HG03442 (cell line): ENCODE measurements around the gene CX3CL1.
"Not testable (repeated sequence)": the region's sequence is repeated elsewhere in the genome, so short reads cannot be mapped to it uniquely, and the experiment has no call there.

Experiments used
- ATAC-seq: cut with Tn5 transposase; IDR thresholded peaks from one replicate; pipeline ENCODE4 v1.9.1; 2021; ENCODE audit warnings: mild to moderate bottlenecking, moderate library complexity; ENCODE audit not compliant: unreplicated experiment

CX3CL1 gene

GRCh38 chr16:57356547-57356946 lies 15.7 kb upstream of the CX3CL1 start:
- ATAC-seq: no peak

- no peak for ATAC-seq
Measured at GRCh38 chr16:57357330-57358085, 14.8 kb upstream of the CX3CL1 start.

DNA sequence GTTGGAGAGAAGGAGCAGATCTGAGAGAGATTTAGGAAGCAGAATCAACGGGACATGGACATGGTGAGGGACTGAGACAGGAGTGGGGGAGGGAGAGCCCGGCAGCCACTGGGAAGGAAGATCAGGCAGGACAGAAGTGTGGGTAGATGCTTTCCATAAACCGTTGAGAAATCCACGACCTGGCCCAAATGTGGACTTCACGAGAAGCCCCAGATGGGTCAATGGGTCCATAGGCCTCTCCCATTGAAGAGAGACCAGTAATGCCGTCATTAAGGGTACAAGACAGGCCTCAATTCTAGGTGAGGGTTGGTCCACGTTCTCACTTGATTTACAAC lies 14.2 kb upstream of the CX3CL1 start:
- no peak for ATAC-seq

DNA sequence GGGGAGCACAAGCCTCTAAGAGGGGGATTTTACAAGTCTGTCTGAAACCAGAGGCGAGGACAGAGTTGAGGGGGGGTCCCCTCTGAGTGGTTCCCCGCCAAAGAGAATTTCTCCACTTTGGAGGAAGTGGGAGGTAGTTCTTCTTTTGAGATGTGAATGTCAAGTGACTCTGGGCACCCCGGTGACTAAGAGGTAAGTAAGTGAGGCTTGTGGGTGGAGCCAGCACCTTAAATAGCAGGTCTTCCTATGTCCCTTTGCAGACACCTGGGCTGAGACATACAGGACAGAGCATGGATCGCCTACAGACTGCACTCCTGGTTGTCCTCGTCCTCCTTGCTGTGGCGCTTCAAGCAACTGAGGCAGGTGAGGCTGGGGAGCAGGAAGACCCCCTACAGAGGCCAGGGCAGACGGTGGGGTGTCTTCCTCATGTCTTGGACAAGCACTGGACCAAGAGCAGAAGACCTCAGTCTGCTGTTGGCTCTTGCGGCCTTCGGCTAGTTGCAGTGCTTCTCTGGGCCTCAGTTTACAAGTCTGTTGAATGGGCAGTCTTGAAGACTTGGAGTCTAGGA lies 13.7 kb upstream of the CX3CL1 start, which contains the start of gene CCL22:
Gene CCL22 (plus strand): TSS at position 257 of the 569 bp plus-strand sequence. CDS start 34 bp downstream, at position 291.
- ATAC-seq: peak; percentile 60

- ATAC-seq: no peak
Measured at GRCh38 chr16:57360321-57360935, 11.9 kb upstream of the CX3CL1 start.

- ATAC-seq: no peak
Measured at GRCh38 chr16:57361404-57361803, 10.9 kb upstream of the CX3CL1 start.

DNA sequence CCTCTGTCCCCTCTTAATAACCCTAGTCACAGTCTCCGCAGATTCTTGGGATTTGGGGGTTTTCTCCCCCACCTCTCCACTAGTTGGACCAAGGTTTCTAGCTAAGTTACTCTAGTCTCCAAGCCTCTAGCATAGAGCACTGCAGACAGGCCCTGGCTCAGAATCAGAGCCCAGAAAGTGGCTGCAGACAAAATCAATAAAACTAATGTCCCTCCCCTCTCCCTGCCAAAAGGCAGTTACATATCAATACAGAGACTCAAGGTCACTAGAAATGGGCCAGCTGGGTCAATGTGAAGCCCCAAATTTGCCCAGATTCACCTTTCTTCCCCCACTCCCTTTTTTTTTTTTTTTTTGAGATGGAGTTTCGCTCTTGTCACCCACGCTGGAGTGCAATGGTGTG lies 8.1 kb upstream of the CX3CL1 start:
- ATAC-seq: no peak

- ATAC-seq: no peak
Measured at GRCh38 chr16:57366544-57367040, 5.7 kb upstream of the CX3CL1 start.

DNA sequence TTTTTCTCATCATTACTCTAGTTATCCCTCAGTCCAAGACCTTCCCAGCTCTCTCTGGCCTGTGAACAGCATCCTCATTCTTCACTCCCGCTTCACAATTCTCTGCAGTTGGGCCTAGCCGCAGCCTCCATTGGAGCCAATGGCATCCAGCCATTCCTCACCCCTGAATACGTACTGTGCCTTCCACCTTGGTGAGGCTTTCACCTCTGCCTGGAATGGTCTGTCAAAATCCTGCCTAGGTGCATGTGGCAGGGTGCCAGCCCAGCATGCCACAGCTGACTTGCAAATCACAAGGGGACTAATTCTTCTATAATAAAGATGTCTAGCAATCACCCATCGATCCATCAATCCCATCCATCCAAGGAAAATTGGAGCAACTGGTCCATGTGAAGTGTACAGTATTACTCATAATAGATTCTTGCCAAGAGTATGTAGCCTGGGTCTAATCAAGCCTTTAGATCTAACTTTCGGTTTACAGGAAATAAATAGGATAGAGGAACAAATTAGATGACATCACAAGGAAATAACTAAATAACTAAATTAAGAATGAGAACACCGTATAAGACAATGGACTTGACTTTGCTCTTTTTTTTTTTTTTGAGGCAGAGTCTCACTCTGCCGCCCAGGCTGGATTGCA lies 5.1 kb upstream of the CX3CL1 start:
- ATAC-seq: no peak

- no peak for ATAC-seq
Measured at GRCh38 chr16:57371494-57372371, 557 bp upstream of the CX3CL1 start.

DNA sequence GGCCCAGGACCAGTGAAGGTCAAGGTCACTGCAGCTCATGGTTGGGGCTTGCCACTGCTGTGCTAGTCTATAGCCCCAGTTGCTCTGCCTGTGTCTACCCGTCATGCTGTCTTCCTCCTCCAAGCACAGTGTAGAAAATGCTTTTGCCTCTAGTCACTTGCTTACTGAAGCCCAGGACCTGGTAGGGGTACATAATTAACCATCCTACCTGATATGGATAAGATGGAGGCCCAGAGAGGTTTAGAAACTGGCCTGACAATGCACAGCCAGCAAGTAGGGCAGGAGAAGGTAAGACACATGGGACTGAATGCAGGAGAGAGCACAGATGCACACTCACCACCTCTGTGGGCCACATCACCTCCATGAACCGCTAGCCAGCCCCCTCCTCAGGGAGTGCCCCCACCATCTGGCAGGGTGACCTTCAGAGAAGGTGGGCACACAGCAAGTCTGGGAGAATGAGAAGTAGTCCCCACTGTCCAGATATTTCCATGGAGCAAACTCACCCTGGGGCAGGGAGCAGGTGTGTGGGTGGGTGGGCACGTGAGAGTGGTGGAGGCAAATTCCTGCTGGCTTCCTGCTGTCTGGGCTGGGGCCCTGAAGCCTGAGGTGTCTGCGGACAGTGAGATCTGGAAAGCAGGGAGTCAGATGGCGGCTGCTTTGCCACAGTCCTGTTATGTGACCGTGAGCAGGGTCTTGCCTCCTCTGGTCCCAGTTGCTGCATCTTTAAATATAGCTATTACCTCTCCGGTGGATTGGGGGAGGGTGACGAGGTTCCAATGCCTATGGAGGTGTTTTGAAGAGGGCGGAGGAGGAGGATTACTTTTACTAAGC lies 1.0 kb downstream of the CX3CL1 start:
- ATAC-seq: no peak

DNA sequence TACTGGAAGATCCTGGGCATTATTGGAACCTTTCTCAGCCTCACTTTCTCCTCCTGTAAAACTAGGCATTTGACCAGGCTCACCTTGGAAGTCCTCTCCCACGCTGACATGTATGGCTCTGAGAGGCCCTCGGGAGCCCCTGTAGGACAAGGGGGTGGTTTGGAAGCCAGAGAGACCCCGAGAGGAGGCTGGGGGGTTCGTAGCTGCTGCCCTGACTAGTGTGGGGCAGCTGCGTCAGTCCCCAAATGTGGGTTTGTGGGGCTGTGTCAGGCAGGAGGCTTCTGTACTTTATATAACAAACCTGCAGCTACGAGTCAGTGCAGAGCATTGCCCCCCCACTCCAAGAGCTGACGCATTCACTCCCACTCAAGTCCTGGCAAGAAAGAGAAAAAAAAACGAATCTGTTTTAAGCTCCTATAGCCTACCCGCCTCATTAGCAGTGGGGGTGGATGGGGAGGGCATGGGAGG lies 1.8 kb downstream of the CX3CL1 start:
- no peak for ATAC-seq

DNA sequence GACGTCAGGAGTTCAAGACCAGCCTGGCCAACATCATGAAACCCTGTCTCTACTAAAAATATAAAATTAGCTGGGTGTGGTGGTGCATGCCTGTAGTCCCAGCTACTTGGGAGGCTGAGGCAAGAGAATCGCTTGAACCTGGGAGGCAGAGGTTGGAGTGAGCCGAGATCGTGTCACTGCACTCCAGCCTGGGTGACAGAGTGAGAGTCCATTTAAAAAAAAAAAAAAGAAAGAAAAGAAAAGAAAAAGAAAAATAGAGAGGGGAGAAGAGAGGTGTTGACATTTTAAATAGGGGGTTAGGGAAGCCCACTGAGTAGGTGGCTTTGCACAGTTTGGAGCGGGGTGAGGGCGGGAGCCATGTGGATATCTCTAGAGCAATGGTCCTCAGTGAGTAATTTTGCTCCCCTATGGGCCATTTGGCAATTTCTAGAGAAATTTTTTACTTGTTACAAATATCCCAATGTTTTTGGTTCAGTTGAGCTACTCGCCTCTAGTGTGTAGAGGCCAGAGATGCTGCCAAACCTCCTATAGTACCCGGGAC lies 2.7 kb downstream of the CX3CL1 start:
- not testable (repeated sequence) for ATAC-seq

GRCh38 chr16:57376313-57376818 lies 4.1 kb downstream of the CX3CL1 start:
- no peak for ATAC-seq

GRCh38 chr16:57377080-57377841 lies 5.0 kb downstream of the CX3CL1 start:
- peak; percentile 78 for ATAC-seq

DNA sequence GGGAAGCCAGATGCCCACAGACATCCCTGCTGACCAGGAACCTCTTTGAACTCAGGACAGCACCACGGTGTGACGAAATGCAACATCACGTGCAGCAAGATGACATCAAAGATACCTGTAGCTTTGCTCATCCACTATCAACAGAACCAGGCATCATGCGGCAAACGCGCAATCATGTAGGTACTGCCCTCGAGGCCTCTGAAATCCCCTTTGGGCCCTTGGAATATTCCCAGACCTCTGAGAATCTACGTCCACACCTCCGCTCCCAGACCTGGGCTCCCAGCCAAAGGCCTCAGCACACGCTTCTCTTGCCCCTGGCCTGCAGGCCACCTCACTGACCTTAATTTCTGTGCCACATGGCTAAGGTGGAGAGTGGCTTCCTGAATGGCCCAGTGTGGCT lies 7.3 kb downstream of the CX3CL1 start:
- ATAC-seq: no peak

- no peak for ATAC-seq
Measured at GRCh38 chr16:57380671-57381462, 8.6 kb downstream of the CX3CL1 start.
